Activated CD8-positive, alpha-beta T cell treated with anti-CD3 and anti-CD28 coated beads for 36 hours (primary cell): ENCODE data around the gene CSHL1. TPM values are rescaled to one million over a fixed set of nuclear protein-coding genes. Genes with fewer than 3 reads are reported as not detected.
A peak's percentile ranks its signal among the peaks of the same experiment; 100 is the strongest.
"Not testable (repeated sequence)": the region's sequence is repeated elsewhere in the genome, so short reads cannot be mapped to it uniquely, and the experiment has no call there.

Source experiments
- ATAC-seq: fragments of 200-7000 bp; cut with Tn5 transposase; one replicate; pipeline ENCODE4 v1.10.0; 2021; ENCODE audit warnings: mild to moderate bottlenecking, moderate library complexity
- CTCF ChIA-PET: fragments of 350-600 bp; sonication (Branson Sonifier 250); formaldehyde crosslinking; loops from one replicate; lab custom pipeline; 2021; ENCODE audit warnings: antibody characterized with exemption; lab: Charles Lee
- POLR2A ChIA-PET: fragments of 350-600 bp; sonication (Branson Sonifier 250); formaldehyde crosslinking; loops from one replicate; lab custom pipeline; 2021; ENCODE audit warnings: antibody characterized with exemption; lab: Charles Lee
- DNase-seq: peaks from one replicate; pipeline ENCODE4 v3.0.0-alpha.2; 2020
- H3K27ac Mint-ChIP-seq: one replicate; pipeline ENCODE4 v1.8.0; 2021; ENCODE audit warnings: mild to moderate bottlenecking, mixed read lengths
- H3K27me3 Mint-ChIP-seq: one replicate; pipeline ENCODE4 v1.8.0; 2021; ENCODE audit warnings: mixed read lengths
- H3K36me3 Mint-ChIP-seq: one replicate; pipeline ENCODE4 v1.8.0; 2021; ENCODE audit warnings: low read depth, mixed read lengths
- H3K4me1 Mint-ChIP-seq: one replicate; pipeline ENCODE4 v1.8.0; 2021; ENCODE audit warnings: low read depth, mixed read lengths
- H3K4me3 Mint-ChIP-seq: one replicate; pipeline ENCODE4 v1.8.0; 2021; ENCODE audit warnings: mild to moderate bottlenecking, moderate library complexity, mixed read lengths
- H3K9me3 Mint-ChIP-seq: one replicate; pipeline ENCODE4 v1.8.0; 2021; ENCODE audit warnings: mixed read lengths
- intact Hi-C: fragments of 100-400 bp; cut with micrococcal nuclease; formaldehyde crosslinking; loops from one replicate; pipeline ENCODE4 v1.10.0; 2022
- total RNA-seq, 2 experiments: library from RNA; stranded (reverse); gene quantifications; one replicate each; pipeline ENCODE4 v1.2.3, GENCODE V29; 2021

Gene CSHL1
- total RNA-seq, 2 experiments from 2014 or later: not detected

- H3K36me3 Mint-ChIP-seq, intact Hi-C loops, H3K27me3 Mint-ChIP-seq, DNase-seq, H3K4me3 Mint-ChIP-seq, H3K27ac Mint-ChIP-seq, H3K4me1 Mint-ChIP-seq, POLR2A ChIA-PET, H3K9me3 Mint-ChIP-seq: not testable (repeated sequence)
- ATAC-seq: peak; percentile 58
- CTCF ChIA-PET: interaction anchor here (0.7 to 1.4 kb wide), 3 partner anchors 14 to 16 kb away, joined by 3 read pairs; no protein-coding TSS in a partner anchor
Observed at GRCh38 chr17:63874061-63874626, 36.9 kb downstream of the CSHL1 start.

GRCh38 chr17:63873577-63873976 lies 37.5 kb downstream of the CSHL1 start, which contains the start of gene CSH2:
CSH2 (minus strand) TSS chr17:63873677; CDS start chr17:63873614, 63 bp downstream.
- ATAC-seq, intact Hi-C loops, H3K4me1 Mint-ChIP-seq, POLR2A ChIA-PET, H3K27me3 Mint-ChIP-seq, DNase-seq, H3K36me3 Mint-ChIP-seq, H3K4me3 Mint-ChIP-seq, H3K9me3 Mint-ChIP-seq, H3K27ac Mint-ChIP-seq: not testable (repeated sequence)
- CTCF ChIA-PET: interaction anchor here (1.4 kb wide), 1 partner anchor 15 kb away, joined by 3 read pairs; no protein-coding TSS in a partner anchor

- H3K4me1 Mint-ChIP-seq, H3K27ac Mint-ChIP-seq, H3K4me3 Mint-ChIP-seq, ATAC-seq, POLR2A ChIA-PET, intact Hi-C loops, H3K27me3 Mint-ChIP-seq, DNase-seq, CTCF ChIA-PET, H3K36me3 Mint-ChIP-seq, H3K9me3 Mint-ChIP-seq: not testable (repeated sequence)
Observed at GRCh38 chr17:63871646-63872365, 39.3 kb downstream of the CSHL1 start.

GRCh38 chr17:63870292-63870665 lies 40.8 kb downstream of the CSHL1 start:
- H3K36me3 Mint-ChIP-seq, H3K4me1 Mint-ChIP-seq, intact Hi-C loops, DNase-seq, H3K27me3 Mint-ChIP-seq, H3K4me3 Mint-ChIP-seq, H3K9me3 Mint-ChIP-seq, H3K27ac Mint-ChIP-seq, ATAC-seq: not testable (repeated sequence)
- CTCF ChIA-PET: interaction anchor here (1.4 to 1.8 kb wide), 4 partner anchors 11 to 76 kb away, joined by 4 to 8 read pairs (median 4); no protein-coding TSS in a partner anchor
- POLR2A ChIA-PET: interaction anchor here (1.6 kb wide), 1 partner anchor 11 kb away, joined by 4 read pairs; no protein-coding TSS in a partner anchor

DNA sequence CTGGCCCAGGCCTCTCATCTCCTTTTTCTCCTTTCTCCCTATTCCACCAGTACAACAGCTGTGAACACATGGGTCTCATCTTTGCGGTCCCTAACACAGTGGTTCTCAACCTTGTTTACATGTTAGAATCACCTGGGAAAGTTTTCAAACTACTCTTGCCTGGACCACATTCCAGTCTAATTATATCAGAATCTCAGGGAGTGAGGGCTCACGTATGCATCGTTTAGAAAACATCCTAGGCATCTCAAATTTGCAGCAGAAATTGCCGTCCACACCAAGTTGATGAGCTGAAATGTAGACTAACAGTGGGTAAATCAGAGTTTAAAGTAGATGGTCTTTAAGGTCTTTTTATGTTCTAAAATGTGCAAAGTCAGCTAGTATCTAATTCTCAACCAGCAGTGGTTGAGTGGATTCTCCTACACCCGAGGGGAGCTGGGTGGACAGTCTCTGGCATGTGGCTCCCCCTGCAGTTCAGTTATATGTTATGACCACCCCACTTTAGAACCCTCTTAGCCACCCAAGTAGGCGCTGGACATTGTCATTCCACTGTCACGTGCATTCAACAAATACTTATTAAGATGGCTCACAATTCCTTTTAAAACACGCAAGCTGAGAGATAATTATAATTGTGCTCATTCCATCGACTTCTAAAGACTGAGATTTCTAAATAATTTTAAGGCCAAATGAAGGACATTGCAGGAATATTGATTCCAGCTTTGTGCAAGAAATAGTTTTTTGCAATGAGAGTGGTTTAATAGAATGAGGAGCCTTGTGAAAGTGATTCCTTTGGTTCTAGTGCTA lies 41.4 kb downstream of the CSHL1 start:
- CTCF ChIA-PET: interaction anchor here (0.5 to 1.8 kb wide), 10 partner anchors 9 to 77 kb away, joined by 3 to 8 read pairs (median 3); no protein-coding TSS in a partner anchor
- DNase-seq, H3K4me1 Mint-ChIP-seq, H3K27me3 Mint-ChIP-seq, H3K27ac Mint-ChIP-seq, intact Hi-C loops, H3K9me3 Mint-ChIP-seq, H3K36me3 Mint-ChIP-seq, H3K4me3 Mint-ChIP-seq: not testable (repeated sequence)
- POLR2A ChIA-PET: interaction anchor here (1.6 kb wide), 1 partner anchor 10 kb away, joined by 4 read pairs; no protein-coding TSS in a partner anchor
- peak; percentile 48 for ATAC-seq

- POLR2A ChIA-PET: not testable (repeated sequence)
Observed at GRCh38 chr17:63866625-63867024, 44.4 kb downstream of the CSHL1 start.

More at GRCh38 chr17:63866625-63867024, 44.4 kb downstream of the CSHL1 start:
- DNase-seq, H3K36me3 Mint-ChIP-seq, ATAC-seq, H3K4me1 Mint-ChIP-seq, H3K9me3 Mint-ChIP-seq, H3K27ac Mint-ChIP-seq, intact Hi-C loops, H3K4me3 Mint-ChIP-seq, H3K27me3 Mint-ChIP-seq: not testable (repeated sequence)
- CTCF ChIA-PET: interaction anchor here (0.6 to 4.6 kb wide), 24 partner anchors 12 to 441 kb away, joined by 3 to 31 read pairs (median 4); partner anchors contain the start of genes CCDC47 and GH2

Other genes starting within 250 kb of the CSHL1 start
- gene LIMD2, start 211.1 kb downstream of the CSHL1 start, total RNA-seq: 100 to 1,000 TPM; 143 to 145 TPM
- 10 to 100 TPM; 44.8 to 48.8 TPM for gene STRADA, start 169.5 kb downstream of the CSHL1 start, total RNA-seq
- 10 to 100 TPM; 63.0 to 64.4 TPM for gene CCDC47, start 137.7 kb downstream of the CSHL1 start, total RNA-seq
- 10 to 100 TPM; 91.9 to 96.0 TPM for gene DDX42, start 137.1 kb downstream of the CSHL1 start, total RNA-seq
- gene PSMC5, start 83.8 kb downstream of the CSHL1 start, total RNA-seq: 100 to 1,000 TPM; 155 to 157 TPM
- 10 to 100 TPM; 58.3 to 60.9 TPM for gene FTSJ3, start 83.6 kb downstream of the CSHL1 start, total RNA-seq
- 100 to 1,000 TPM in 1 of 2 experiments, 10 to 100 TPM in 1; 99.4 to 103 TPM for gene SMARCD2, start 68.6 kb downstream of the CSHL1 start, total RNA-seq
- not detected for gene CSH2, start 37.6 kb downstream of the CSHL1 start, total RNA-seq
- gene GH2, start 29.3 kb downstream of the CSHL1 start, total RNA-seq: not detected
- not detected for gene CSH1, start 14.7 kb downstream of the CSHL1 start, total RNA-seq
- gene GH1, start 7.6 kb upstream of the CSHL1 start, total RNA-seq: not detected
- 10 to 100 TPM; 28.4 to 31.6 TPM for gene CD79B, start 21.1 kb upstream of the CSHL1 start, total RNA-seq
- under 1 TPM; 0.20 to 0.23 TPM for gene SCN4A, start 61.7 kb upstream of the CSHL1 start, total RNA-seq
- 1 to 10 TPM in 1 of 2 experiments, under 1 TPM in 1; 0.74 to 2.5 TPM for gene PRR29, start 87.1 kb upstream of the CSHL1 start, total RNA-seq
- gene ICAM2, start 109.4 kb upstream of the CSHL1 start, total RNA-seq: 10 to 100 TPM; 53.3 to 53.7 TPM
- gene ERN1, start 218.9 kb upstream of the CSHL1 start, total RNA-seq: 10 to 100 TPM; 19.2 to 23.6 TPM